Measurements from ENCODE around the gene SLF2. TPM values are rescaled to one million over a fixed set of nuclear protein-coding genes. Genes with fewer than 3 reads are reported as not detected.

Gene SLF2
- total RNA-seq, 1 experiment from 2014 or later: 23.1 TPM

GRCh38 chr10:100942229-100942628 lies 29.5 kb downstream of the SLF2 start:
- no peaks in the 10 kb centered on the region for H3K9me3 ChIP-seq (ENCODE audit: control insufficient read depth, low read depth, low read length)
- H4K8ac ChIP-seq (replicated peaks; ENCODE audit: insufficient read length, low read depth, low read length): no peak overlapping the region
- Mint-ChIP-seq H3K27ac (no peak overlapping the region), H3K27me3 (ENCODE audit: low read depth) (no peaks in the 10 kb centered on the region), H3K36me3 (ENCODE audit: insufficient read depth in 1 of 3, low read depth in 3 of 3) (peaks cover 18 to 78% (median 53%) of the 10 kb centered on the region in 3 experiments; a peak in 6 of 7 replicates), H3K9me3 (no peaks in the 10 kb centered on the region), H3K4me3 (no peak overlapping the region), H3K4me1 (no peaks in the 10 kb centered on the region)
- no peak overlapping the region for H3T11ph ChIP-seq (ENCODE audit: low read length)
- H3K23me2 ChIP-seq (ENCODE audit: insufficient read length, low read depth, low read length, poor library complexity, severe bottlenecking): no peaks in the 10 kb centered on the region
- no peaks in the 10 kb centered on the region for H3K79me1 ChIP-seq (ENCODE audit: insufficient read depth, low read depth, low read length, poor library complexity, severe bottlenecking)
- no peaks in the 10 kb centered on the region; the same call in 1 of the 2 replicates for H3K4me1 ChIP-seq (ENCODE audit: insufficient read depth, low read length)
- H3K27ac ChIP-seq (ENCODE audit: insufficient read length, low read depth, low read length): no peak overlapping the region
- no peak overlapping the region for H3K56ac ChIP-seq (ENCODE audit: insufficient read length, low read depth, low read length)
- H2BK20ac ChIP-seq (ENCODE audit: low read depth, low read length, poor library complexity, severe bottlenecking): no peak overlapping the region
- DNase-seq: no peak
- H3K23ac ChIP-seq (ENCODE audit: insufficient read length, low read depth, low read length): no peak overlapping the region
- H2AK5ac ChIP-seq (ENCODE audit: insufficient read length, low read length): no peak overlapping the region
- H3K4ac ChIP-seq (ENCODE audit: low read depth, low read length): no peak overlapping the region
- no peak overlapping the region for H4K91ac ChIP-seq (ENCODE audit: insufficient read length, low read depth, low read length)
- H4K5ac ChIP-seq (ENCODE audit: insufficient read length, low read depth, low read length): no peak overlapping the region
- no peak overlapping the region for H3K14ac ChIP-seq (ENCODE audit: insufficient read depth, low read length)
- H2AFZ ChIP-seq (ENCODE audit: low read length): no peak overlapping the region
- H4K20me1 ChIP-seq (ENCODE audit: control insufficient read depth, insufficient read depth, insufficient read length): no peaks in the 10 kb centered on the region
- no peak overlapping the region for H3K4me2 ChIP-seq (ENCODE audit: insufficient read depth, insufficient read length, low read length)
- no peak overlapping the region for H3K9ac ChIP-seq (ENCODE audit: extremely low read depth, insufficient read length, low read length)
- TF ChIP-seq CTCF (conservative IDR thresholded peaks at IDR 0.05): no peak
- WGBS (ENCODE audit: extremely low coverage, insufficient read length, low lambda C conversion rate): no CpG with 5 or more reads among the region's 3 CpGs
- no peak overlapping the region for H2BK12ac ChIP-seq (ENCODE audit: insufficient read length, low read depth, low read length)
- H2BK120ac ChIP-seq (ENCODE audit: low read depth, low read length, poor library complexity, severe bottlenecking): no peak overlapping the region
- no peak overlapping the region for H2BK5ac ChIP-seq (ENCODE audit: insufficient read length, low read length)
- H3K79me2 ChIP-seq (ENCODE audit: insufficient read depth, low read length): no peaks in the 10 kb centered on the region
- H3K27me3 ChIP-seq (ENCODE audit: insufficient read depth, low read length): no peaks in the 10 kb centered on the region
- no peak overlapping the region for H2BK15ac ChIP-seq (ENCODE audit: low read depth, low read length)
- no peak overlapping the region for H3K18ac ChIP-seq (ENCODE audit: insufficient read length, low read depth, low read length)

Measured in H9 (cell line).